ENCODE results near the gene ADCY2. TPM values are rescaled to one million over a fixed set of nuclear protein-coding genes. Genes with fewer than 3 reads are reported as not detected.

Gene ADCY2
- total RNA-seq, 8 experiments from 2014 or later = 0.09 to 83.3 (median 8.9) TPM

- H3K4me3 ChIP-seq = peak overlapping the region in 1 of 5 donors; percentile 2
Measured at GRCh38 chr5:7398596-7399280, 2.8 kb downstream of the ADCY2 start.

GRCh38 chr5:7405277-7405676, 9.3 kb downstream of the ADCY2 start:
- ATAC-seq (replicated peaks in 6 of 8) = no peak
- peaks cover 0 to 5% of the 10 kb centered on the region in 2 donors for H3K4me1 ChIP-seq (replicated peaks in 1 of 2)
- H3K4me3 ChIP-seq = no peak overlapping the region
- in situ Hi-C loops (cut with MboI; ENCODE audit: low pct_unique_long_range_greater_than_20kb in 2 of 9, low sequenced_read_pairs in 9 of 9, unreplicated experiment in 9 of 9) = loop anchor here in 1 of 9 experiments (25.0 kb wide), 1 partner anchor 357 kb away; no protein-coding TSS in a partner anchor
- 0 to 100% (median 94%) methylated on average over 1 of the region's 1 CpG; no CpG with 5 or more reads in 4 of the 10 experiments for WGBS, 10 experiments
- H3K27ac ChIP-seq = no peak overlapping the region

More at GRCh38 chr5:7398596-7399280, 2.8 kb downstream of the ADCY2 start:
- Histone ChIP-seq H3K27ac (no peak overlapping the region), H3K4me1 (replicated peaks in 1 of 2) (peaks cover 13 to 25% of the 10 kb centered on the region in 2 donors)
- whole genome bisulfite sequencing, 10 experiments = 20 to 92% (median 72%) methylated on average over 1 to 5 of the region's 6 CpGs; no CpG with 5 or more reads in 4 of the 10 experiments
- in situ Hi-C loops (cut with MboI; ENCODE audit: low pct_unique_long_range_greater_than_20kb in 2 of 9, low sequenced_read_pairs in 9 of 9, unreplicated experiment in 9 of 9) = loop anchor here in 2 of 9 experiments (25.0 kb wide), 2 partner anchors 136 to 586 kb away; no protein-coding TSS in a partner anchor
- no peak for ATAC-seq (replicated peaks in 6 of 8)

GRCh38 chr5:7410936-7411511, 15.1 kb downstream of the ADCY2 start:
- no peak for ATAC-seq (replicated peaks in 6 of 8)

GRCh38 chr5:7412409-7412808, 16.5 kb downstream of the ADCY2 start:
- H3K27ac ChIP-seq = no peak overlapping the region
- WGBS, 10 experiments = 13 to 95% (median 72%) methylated on average over 2 to 10 of the region's 10 CpGs
- H3K4me3 ChIP-seq = no peak overlapping the region
- H3K4me1 ChIP-seq (replicated peaks in 1 of 2) = peaks cover 5 to 11% of the 10 kb centered on the region in 2 donors
- in situ Hi-C loops (cut with MboI; ENCODE audit: low pct_unique_long_range_greater_than_20kb in 2 of 9, low sequenced_read_pairs in 9 of 9, unreplicated experiment in 9 of 9) = loop anchor here in 1 of 9 experiments (25.0 kb wide), 1 partner anchor 350 kb away; no protein-coding TSS in a partner anchor
- ATAC-seq (replicated peaks in 6 of 8) = peak in 1 of 8 experiments; percentile 76

More at GRCh38 chr5:7410936-7411511, 15.1 kb downstream of the ADCY2 start:
- WGBS, 10 experiments = 27 to 79% (median 59%) methylated on average over 1 to 4 of the region's 5 CpGs; no CpG with 5 or more reads in 3 of the 10 experiments
- Histone ChIP-seq H3K4me3 (no peak overlapping the region), H3K27ac (no peak overlapping the region), H3K4me1 (replicated peaks in 1 of 2) (peaks cover 5 to 9% of the 10 kb centered on the region in 2 donors)
- in situ Hi-C loops (cut with MboI; ENCODE audit: low pct_unique_long_range_greater_than_20kb in 2 of 9, low sequenced_read_pairs in 9 of 9, unreplicated experiment in 9 of 9) = loop anchor here in 1 of 9 experiments (25.0 kb wide), 1 partner anchor 351 kb away; no protein-coding TSS in a partner anchor

GRCh38 chr5:7415123-7415522, 19.2 kb downstream of the ADCY2 start:
- WGBS, 10 experiments = 66 to 100% (median 88%) methylated on average over 3 to 7 of the region's 7 CpGs; no CpG with 5 or more reads in 3 of the 10 experiments
- in situ Hi-C loops (cut with MboI; ENCODE audit: low pct_unique_long_range_greater_than_20kb in 2 of 9, low sequenced_read_pairs in 9 of 9, unreplicated experiment in 9 of 9) = loop anchor here in 1 of 9 experiments (25.0 kb wide), 1 partner anchor 347 kb away; no protein-coding TSS in a partner anchor
- ATAC-seq (replicated peaks in 6 of 8) = no peak
- H3K27ac ChIP-seq = no peak overlapping the region
- H3K4me3 ChIP-seq = no peak overlapping the region
- peaks cover 5 to 14% of the 10 kb centered on the region in 2 donors for H3K4me1 ChIP-seq (replicated peaks in 1 of 2)

GRCh38 chr5:7415587-7416535, 19.9 kb downstream of the ADCY2 start:
- in situ Hi-C loops (cut with MboI; ENCODE audit: low pct_unique_long_range_greater_than_20kb in 2 of 9, low sequenced_read_pairs in 9 of 9, unreplicated experiment in 9 of 9) = loop anchor here in 1 of 9 experiments (25.0 kb wide), 1 partner anchor 346 kb away; no protein-coding TSS in a partner anchor
- WGBS, 10 experiments = 30 to 100% (median 70%) methylated on average over 1 to 4 of the region's 10 CpGs; no CpG with 5 or more reads in 2 of the 10 experiments
- peak in 5 of 8 experiments; percentile 54 to 86 (median 80) for ATAC-seq (replicated peaks in 6 of 8)
- Histone ChIP-seq H3K4me1 (replicated peaks in 1 of 2) (peaks cover 7 to 16% of the 10 kb centered on the region in 2 donors), H3K27ac (no peak overlapping the region), H3K4me3 (no peak overlapping the region)

GRCh38 chr5:7418276-7418675, 22.3 kb downstream of the ADCY2 start:
- WGBS, 10 experiments = 33 to 100% (median 100%) methylated on average over 1 to 2 of the region's 3 CpGs; no CpG with 5 or more reads in 7 of the 10 experiments
- H3K27ac ChIP-seq = no peak overlapping the region

GRCh38 chr5:7419367-7419766, 23.4 kb downstream of the ADCY2 start:
- no peak overlapping the region for H3K27ac ChIP-seq
- peaks cover 21 to 30% of the 10 kb centered on the region in 2 donors for H3K4me1 ChIP-seq (replicated peaks in 1 of 2)
- H3K4me3 ChIP-seq = no peak overlapping the region
- 30 to 100% (median 50%) methylated on average over 1 to 4 of the region's 4 CpGs; no CpG with 5 or more reads in 5 of the 10 experiments for WGBS, 10 experiments
- no peak for ATAC-seq (replicated peaks in 6 of 8)
- in situ Hi-C loops (cut with MboI; ENCODE audit: low pct_unique_long_range_greater_than_20kb in 2 of 9, low sequenced_read_pairs in 9 of 9, unreplicated experiment in 9 of 9) = loop anchor here in 1 of 9 experiments (25.0 kb wide), 1 partner anchor 343 kb away; no protein-coding TSS in a partner anchor

More at GRCh38 chr5:7418276-7418675, 22.3 kb downstream of the ADCY2 start:
- no peak for ATAC-seq (replicated peaks in 6 of 8)
- in situ Hi-C loops (cut with MboI; ENCODE audit: low pct_unique_long_range_greater_than_20kb in 2 of 9, low sequenced_read_pairs in 9 of 9, unreplicated experiment in 9 of 9) = loop anchor here in 1 of 9 experiments (25.0 kb wide), 1 partner anchor 344 kb away; no protein-coding TSS in a partner anchor
- Histone ChIP-seq H3K4me3 (no peak overlapping the region), H3K4me1 (replicated peaks in 1 of 2) (peaks cover 20 to 30% of the 10 kb centered on the region in 2 donors)

GRCh38 chr5:7419846-7420245, 23.9 kb downstream of the ADCY2 start:
- in situ Hi-C loops (cut with MboI; ENCODE audit: low pct_unique_long_range_greater_than_20kb in 2 of 9, low sequenced_read_pairs in 9 of 9, unreplicated experiment in 9 of 9) = loop anchor here in 1 of 9 experiments (25.0 kb wide), 1 partner anchor 342 kb away; no protein-coding TSS in a partner anchor
- Histone ChIP-seq H3K27ac (no peak overlapping the region), H3K4me3 (no peak overlapping the region), H3K4me1 (replicated peaks in 1 of 2) (peaks cover 21 to 30% of the 10 kb centered on the region in 2 donors)
- 38 to 80% (median 72%) methylated on average over 3 to 6 of the region's 12 CpGs; no CpG with 5 or more reads in 6 of the 10 experiments for WGBS, 10 experiments
- ATAC-seq (replicated peaks in 6 of 8) = no peak

- Histone ChIP-seq H3K27ac (no peak overlapping the region), H3K4me3 (no peak overlapping the region), H3K4me1 (replicated peaks in 1 of 2) (peaks cover 18 to 27% of the 10 kb centered on the region in 2 donors)
- in situ Hi-C loops (cut with MboI; ENCODE audit: low pct_unique_long_range_greater_than_20kb in 2 of 9, low sequenced_read_pairs in 9 of 9, unreplicated experiment in 9 of 9) = loop anchor here in 1 of 9 experiments (25.0 kb wide), 1 partner anchor 342 kb away; no protein-coding TSS in a partner anchor
- 0 to 30% (median 14%) methylated on average over 3 to 9 of the region's 10 CpGs; no CpG with 5 or more reads in 4 of the 10 experiments for WGBS, 10 experiments
- ATAC-seq (replicated peaks in 6 of 8) = peak in 1 of 8 experiments; percentile 36
Measured at GRCh38 chr5:7420510-7421280, 24.8 kb downstream of the ADCY2 start.
